HepG2 (cell line): ENCODE measurements around the gene WDR26. TPM values are rescaled to one million over a fixed set of nuclear protein-coding genes. Genes with fewer than 3 reads are reported as not detected.

Experiments
- ADNP ChIP-seq: sonication (generic); formaldehyde crosslinking; IDR thresholded peaks from 2 replicates; pipeline ENCODE4 v1.4.0; 2020; ENCODE audit warnings: missing genetic modification reagents
- DMAP1 ChIP-seq: IDR thresholded peaks from 2 replicates; pipeline ENCODE4 v1.6.1; 2016
- DNMT3B ChIP-seq: conservative IDR thresholded peaks from 2 replicates; pipeline ENCODE4 v1.6.1; 2016; ENCODE audit warnings: missing biosample characterization, control low read depth
- ERF ChIP-seq: IDR thresholded peaks from 2 replicates; pipeline ENCODE4 v1.6.1; 2018; ENCODE audit warnings: missing biosample characterization, missing genetic modification reagents
- GABPA ChIP-seq, 2 experiments: IDR thresholded peaks; 2 replicates each; pipeline ENCODE4 v1.6.1; 2011 to 2016; ENCODE audit warnings: low read depth in 2 of 2, low read length in 1 of 2, missing biosample characterization in 1 of 2, missing genetic modification characterization in 1 of 2
- HNRNPK ChIP-seq: fragments of 200-400 bp; formaldehyde crosslinking; IDR thresholded peaks from 2 replicates; pipeline ENCODE4 v1.6.1; 2018; ENCODE audit warnings: low read length, low read depth, moderate library complexity, mild to moderate bottlenecking; ENCODE audit not compliant: poor library complexity, severe bottlenecking
- KDM1A ChIP-seq: IDR thresholded peaks from 2 replicates; pipeline ENCODE4 v1.6.1; 2016; ENCODE audit warnings: missing compliant biosample characterization
- KLF9 ChIP-seq: IDR thresholded peaks from 2 replicates; pipeline ENCODE4 v1.6.1; 2016; ENCODE audit warnings: low read depth
- MLXIP ChIP-seq: sonication (generic); formaldehyde crosslinking; IDR thresholded peaks from 2 replicates; pipeline ENCODE4 v1.9.0; 2021; ENCODE audit warnings: missing genetic modification reagents, borderline replicate concordance
- NBN ChIP-seq: fragments of 450-650 bp; conservative IDR thresholded peaks from 2 replicates; pipeline ENCODE4 v1.6.1; 2017
- RCOR2 ChIP-seq: IDR thresholded peaks from 2 replicates; pipeline ENCODE4 v1.6.1; 2016; ENCODE audit warnings: missing biosample characterization, missing genetic modification reagents
- RFXANK ChIP-seq: IDR thresholded peaks from 2 replicates; pipeline ENCODE4 v1.6.1; 2016
- TIGD3 ChIP-seq: sonication (generic); formaldehyde crosslinking; IDR thresholded peaks from 2 replicates; pipeline ENCODE4 v1.5.1; 2020; ENCODE audit warnings: mild to moderate bottlenecking, missing genetic modification reagents, borderline replicate concordance
- ZNF17 ChIP-seq: sonication (generic); formaldehyde crosslinking; IDR thresholded peaks from 2 replicates; pipeline ENCODE4 v1.5.0; 2020; ENCODE audit warnings: mild to moderate bottlenecking, missing genetic modification reagents
- ZNF253 ChIP-seq: sonication (generic); formaldehyde crosslinking; IDR thresholded peaks from 2 replicates; pipeline ENCODE4 v1.8.0; 2022; ENCODE audit warnings: mild to moderate bottlenecking, missing genetic modification reagents, borderline replicate concordance
- ZNF44 ChIP-seq: sonication (generic); formaldehyde crosslinking; IDR thresholded peaks from 2 replicates; pipeline ENCODE4 v1.5.1; 2020; ENCODE audit warnings: mild to moderate bottlenecking, missing genetic modification reagents
- ZNF503 ChIP-seq: sonication (generic); formaldehyde crosslinking; IDR thresholded peaks from 2 replicates; pipeline ENCODE4 v1.4.0; 2020; ENCODE audit warnings: missing genetic modification reagents
- ZNF577 ChIP-seq: sonication (generic); formaldehyde crosslinking; IDR thresholded peaks from 2 replicates; pipeline ENCODE4 v1.4.0; 2020; ENCODE audit warnings: mild to moderate bottlenecking, low read depth, missing genetic modification reagents, borderline replicate concordance
- polyA plus RNA-seq, 8 experiments: library from polyadenylated mRNA; depleted of rRNA in 3 of 8; stranded (reverse) in 7 of 8; unstranded in 1 of 8; fragments of >200 nt; fragmentation: Illumina TruSeq in 4 of 8; extraction: Trizol in 4 of 8; gene quantifications; 2 replicates each; pipeline versions ENCODE4 v1.2.1 to v1.2.3, GENCODE V29; 2011 to 2016; ENCODE audit warnings: low read depth in 4 of 8, missing spikeins in 1 of 8, mixed read lengths in 1 of 8; ENCODE audit not compliant: insufficient read depth in 1 of 8
- total RNA-seq, 5 experiments: library from RNA; depleted of rRNA; stranded (reverse); fragments of >200 nt; fragmentation: Illumina TruSeq; extraction: Trizol; gene quantifications; 2 replicates each; pipeline ENCODE4 v1.2.3, GENCODE V29; 2016; ENCODE audit warnings: low read depth in 1 of 5
- TF ChIP-seq, protein P1 (sequence below): sonication (generic); formaldehyde crosslinking; IDR thresholded peaks from 2 replicates; pipeline ENCODE4 v1.5.1; 2020; ENCODE audit warnings: mild to moderate bottlenecking, missing genetic modification reagents, moderate library complexity
- TF ChIP-seq, protein P2 (sequence below): IDR thresholded peaks from 2 replicates; pipeline ENCODE4 v1.6.1; 2016; ENCODE audit warnings: mild to moderate bottlenecking, missing biosample characterization, missing genetic modification reagents

The WDR26 gene
- total and polyA plus RNA-seq, 2 of the 13 experiments (the other 11 are each of a cell fraction or from before 2014, with no cell fraction given): 13.2 to 23.7 TPM

DNA sequence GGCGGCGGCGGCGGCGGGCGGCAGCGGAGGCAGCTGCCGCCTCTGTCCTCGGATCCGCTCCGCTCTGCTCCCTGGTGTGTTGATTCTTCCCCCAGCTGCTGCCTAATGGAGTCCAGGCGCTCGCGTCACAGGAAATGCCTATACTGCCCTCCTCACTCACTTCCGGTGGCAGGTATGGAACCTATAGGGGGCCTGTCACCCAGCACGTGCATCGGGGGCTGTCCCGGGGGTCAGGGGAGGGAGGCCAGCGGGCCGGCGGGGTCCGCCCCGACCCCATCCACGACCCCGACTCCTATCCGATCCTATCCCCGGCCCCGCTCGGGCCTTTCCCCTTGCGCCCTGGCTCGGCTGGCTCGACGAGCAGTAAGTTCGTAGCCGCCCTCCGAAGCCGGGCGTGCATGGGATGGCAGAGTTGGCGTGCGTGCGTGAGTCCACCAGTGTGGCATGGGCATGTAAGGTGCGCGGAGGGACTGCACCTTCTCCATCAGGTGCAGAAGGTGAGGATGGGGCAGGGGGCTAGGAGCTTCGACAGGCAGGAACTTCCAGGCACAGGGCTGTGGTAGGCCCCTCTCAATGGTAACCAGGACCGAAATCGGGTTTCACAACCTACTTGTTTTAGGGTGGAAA, at the start of gene WDR26 (continued):
- TF ChIP-seq, protein P1, sequence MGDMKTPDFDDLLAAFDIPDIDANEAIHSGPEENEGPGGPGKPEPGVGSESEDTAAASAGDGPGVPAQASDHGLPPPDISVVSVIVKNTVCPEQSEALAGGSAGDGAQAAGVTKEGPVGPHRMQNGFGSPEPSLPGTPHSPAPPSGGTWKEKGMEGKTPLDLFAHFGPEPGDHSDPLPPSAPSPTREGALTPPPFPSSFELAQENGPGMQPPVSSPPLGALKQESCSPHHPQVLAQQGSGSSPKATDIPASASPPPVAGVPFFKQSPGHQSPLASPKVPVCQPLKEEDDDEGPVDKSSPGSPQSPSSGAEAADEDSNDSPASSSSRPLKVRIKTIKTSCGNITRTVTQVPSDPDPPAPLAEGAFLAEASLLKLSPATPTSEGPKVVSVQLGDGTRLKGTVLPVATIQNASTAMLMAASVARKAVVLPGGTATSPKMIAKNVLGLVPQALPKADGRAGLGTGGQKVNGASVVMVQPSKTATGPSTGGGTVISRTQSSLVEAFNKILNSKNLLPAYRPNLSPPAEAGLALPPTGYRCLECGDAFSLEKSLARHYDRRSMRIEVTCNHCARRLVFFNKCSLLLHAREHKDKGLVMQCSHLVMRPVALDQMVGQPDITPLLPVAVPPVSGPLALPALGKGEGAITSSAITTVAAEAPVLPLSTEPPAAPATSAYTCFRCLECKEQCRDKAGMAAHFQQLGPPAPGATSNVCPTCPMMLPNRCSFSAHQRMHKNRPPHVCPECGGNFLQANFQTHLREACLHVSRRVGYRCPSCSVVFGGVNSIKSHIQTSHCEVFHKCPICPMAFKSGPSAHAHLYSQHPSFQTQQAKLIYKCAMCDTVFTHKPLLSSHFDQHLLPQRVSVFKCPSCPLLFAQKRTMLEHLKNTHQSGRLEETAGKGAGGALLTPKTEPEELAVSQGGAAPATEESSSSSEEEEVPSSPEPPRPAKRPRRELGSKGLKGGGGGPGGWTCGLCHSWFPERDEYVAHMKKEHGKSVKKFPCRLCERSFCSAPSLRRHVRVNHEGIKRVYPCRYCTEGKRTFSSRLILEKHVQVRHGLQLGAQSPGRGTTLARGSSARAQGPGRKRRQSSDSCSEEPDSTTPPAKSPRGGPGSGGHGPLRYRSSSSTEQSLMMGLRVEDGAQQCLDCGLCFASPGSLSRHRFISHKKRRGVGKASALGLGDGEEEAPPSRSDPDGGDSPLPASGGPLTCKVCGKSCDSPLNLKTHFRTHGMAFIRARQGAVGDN (CRISPR knock-in tag): peak; percentile 95
- TF ChIP-seq ERF (CRISPR knock-in tag): peak; percentile 69
- TF ChIP-seq HNRNPK: peak; percentile 48
- no peak for TF ChIP-seq RFXANK (CRISPR knock-in tag)
- TF ChIP-seq DMAP1 (CRISPR knock-in tag): peak; percentile 88
- no peak for TF ChIP-seq MLXIP (CRISPR knock-in tag)
- no peak for TF ChIP-seq ZNF17 (CRISPR knock-in tag)
- TF ChIP-seq DNMT3B (CRISPR knock-in tag): no peak
- TF ChIP-seq GABPA (IDR thresholded peaks at IDR 0.05; ENCODE audit: low read depth, low read length): peak; percentile 91
- TF ChIP-seq GABPA (CRISPR knock-in tag; IDR thresholded peaks at IDR 0.05; ENCODE audit: low read depth): peak; percentile 95
- TF ChIP-seq, protein P2, sequence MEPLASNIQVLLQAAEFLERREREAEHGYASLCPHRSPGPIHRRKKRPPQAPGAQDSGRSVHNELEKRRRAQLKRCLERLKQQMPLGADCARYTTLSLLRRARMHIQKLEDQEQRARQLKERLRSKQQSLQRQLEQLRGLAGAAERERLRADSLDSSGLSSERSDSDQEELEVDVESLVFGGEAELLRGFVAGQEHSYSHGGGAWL (CRISPR knock-in tag): peak; percentile 91
- TF ChIP-seq TIGD3 (CRISPR knock-in tag): no peak
- TF ChIP-seq ZNF577: no peak
- TF ChIP-seq ZNF253: no peak
- no peak for TF ChIP-seq ADNP (CRISPR knock-in tag)
- peak; percentile 20; the same call in 1 of the 2 replicates for TF ChIP-seq RCOR2
- no peak for TF ChIP-seq NBN
- no peak; the same call in 1 of the 2 replicates for TF ChIP-seq ZNF503 (CRISPR knock-in tag)
- TF ChIP-seq KLF9 (CRISPR knock-in tag): no peak
- TF ChIP-seq ZNF44 (CRISPR knock-in tag): no peak
- TF ChIP-seq KDM1A (CRISPR knock-in tag): no peak
